Measurements from ENCODE around the gene PRSS2.
A peak's percentile ranks its signal among the peaks of the same experiment; 100 is the strongest.

Gene PRSS2

DNA sequence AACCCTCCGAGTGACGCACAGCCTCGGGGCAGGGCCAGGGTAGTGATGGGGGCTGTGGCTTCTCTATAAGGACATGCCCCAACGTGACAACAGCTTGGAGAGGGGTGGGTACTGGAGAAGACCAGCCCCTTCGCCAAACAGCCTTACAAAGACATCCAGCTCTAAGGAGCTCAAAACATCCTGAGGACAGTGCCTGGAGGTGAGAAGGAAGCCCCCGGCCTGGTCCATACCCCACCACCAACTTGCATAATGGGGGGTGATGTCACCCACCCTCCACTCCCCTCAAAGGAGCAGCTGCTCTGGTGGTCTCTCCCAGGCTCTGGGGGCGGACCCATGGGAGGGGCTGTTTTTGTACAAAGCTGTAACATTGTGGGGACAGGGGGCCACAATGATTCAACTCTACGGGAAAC is 15.1 kb downstream of the PRSS2 start:
- H3K27ac Mint-ChIP-seq: peak overlapping the region; percentile 37
- H3K27me3 Mint-ChIP-seq: no peaks in the 10 kb centered on the region
- ATAC-seq (ENCODE audit: low read depth): no peak
- peaks cover 25% of the 10 kb centered on the region for H3K4me1 Mint-ChIP-seq
- no peaks in the 10 kb centered on the region for H3K9me3 Mint-ChIP-seq
- no peaks in the 10 kb centered on the region for H3K36me3 Mint-ChIP-seq
- no peak overlapping the region for H3K4me3 Mint-ChIP-seq
- DNase-seq (ENCODE audit: low spot score in 2 of 2): no peak

GRCh38 chr7:142787034-142787768 is 16.4 kb downstream of the PRSS2 start:
- no peak for ATAC-seq (ENCODE audit: low read depth)
- Mint-ChIP-seq H3K9me3 (no peaks in the 10 kb centered on the region), H3K27me3 (no peaks in the 10 kb centered on the region), H3K4me1 (peaks cover 29% of the 10 kb centered on the region), H3K27ac (peak overlapping the region; percentile 54), H3K4me3 (no peak overlapping the region), H3K36me3 (no peaks in the 10 kb centered on the region)
- no peak for DNase-seq (ENCODE audit: low spot score in 2 of 2)

- no peak for DNase-seq (ENCODE audit: low spot score in 2 of 2)
- Mint-ChIP-seq H3K27me3 (no peaks in the 10 kb centered on the region), H3K36me3 (no peaks in the 10 kb centered on the region), H3K4me3 (no peak overlapping the region), H3K9me3 (no peaks in the 10 kb centered on the region), H3K27ac (peak overlapping the region; percentile 54), H3K4me1 (peaks cover 35% of the 10 kb centered on the region)
- ATAC-seq (ENCODE audit: low read depth): no peak
These were observed 17.0 kb downstream of the PRSS2 start for GRCh38 chr7:142787783-142788182.

- peak overlapping the region; percentile 25 for H3K4me3 Mint-ChIP-seq
- H3K27me3 Mint-ChIP-seq: no peaks in the 10 kb centered on the region
- no peaks in the 10 kb centered on the region for H3K36me3 Mint-ChIP-seq
- peaks cover 38% of the 10 kb centered on the region for H3K4me1 Mint-ChIP-seq
- no peaks in the 10 kb centered on the region for H3K9me3 Mint-ChIP-seq
- DNase-seq (ENCODE audit: low spot score in 2 of 2) (no peak), ATAC-seq (ENCODE audit: low read depth) (no peak)
- H3K27ac Mint-ChIP-seq: peak overlapping the region; percentile 3
These were observed 17.8 kb downstream of the PRSS2 start for GRCh38 chr7:142788303-142789289.

DNA sequence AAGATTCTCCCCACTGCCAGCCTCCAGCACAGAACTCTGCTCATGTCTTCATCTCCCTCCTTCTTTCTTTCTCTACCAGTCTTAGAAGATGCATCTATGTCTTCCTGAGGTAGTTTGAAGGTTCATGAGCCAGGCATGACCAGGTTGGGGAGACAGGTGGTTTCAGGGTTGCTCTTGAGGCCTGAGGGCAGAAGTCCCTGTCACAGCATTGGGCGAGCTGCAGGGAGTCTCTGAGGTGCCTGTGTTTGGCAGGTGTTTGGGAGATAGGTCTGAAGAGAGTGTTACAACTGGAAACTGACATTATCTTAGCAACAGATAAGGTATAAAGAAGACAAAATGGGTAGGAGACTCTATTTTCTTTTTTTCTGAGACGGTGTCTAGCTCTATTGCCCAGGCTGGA is 18.7 kb downstream of the PRSS2 start:
- no peak for DNase-seq (ENCODE audit: low spot score in 2 of 2)
- no peak for ATAC-seq (ENCODE audit: low read depth)
- H3K27me3 Mint-ChIP-seq: no peaks in the 10 kb centered on the region
- no peaks in the 10 kb centered on the region for H3K36me3 Mint-ChIP-seq
- H3K4me3 Mint-ChIP-seq: peak overlapping the region; percentile 25
- H3K27ac Mint-ChIP-seq: peak overlapping the region; percentile 3
- H3K9me3 Mint-ChIP-seq: no peaks in the 10 kb centered on the region
- peaks cover 41% of the 10 kb centered on the region for H3K4me1 Mint-ChIP-seq

- Mint-ChIP-seq H3K36me3 (no peaks in the 10 kb centered on the region), H3K27me3 (no peaks in the 10 kb centered on the region), H3K4me3 (no peak overlapping the region), H3K9me3 (no peaks in the 10 kb centered on the region), H3K27ac (no peak overlapping the region), H3K4me1 (peaks cover 47% of the 10 kb centered on the region)
- no peak for DNase-seq (ENCODE audit: low spot score in 2 of 2)
- no peak for ATAC-seq (ENCODE audit: low read depth)
These were observed 19.3 kb downstream of the PRSS2 start for GRCh38 chr7:142790056-142790455.

DNA sequence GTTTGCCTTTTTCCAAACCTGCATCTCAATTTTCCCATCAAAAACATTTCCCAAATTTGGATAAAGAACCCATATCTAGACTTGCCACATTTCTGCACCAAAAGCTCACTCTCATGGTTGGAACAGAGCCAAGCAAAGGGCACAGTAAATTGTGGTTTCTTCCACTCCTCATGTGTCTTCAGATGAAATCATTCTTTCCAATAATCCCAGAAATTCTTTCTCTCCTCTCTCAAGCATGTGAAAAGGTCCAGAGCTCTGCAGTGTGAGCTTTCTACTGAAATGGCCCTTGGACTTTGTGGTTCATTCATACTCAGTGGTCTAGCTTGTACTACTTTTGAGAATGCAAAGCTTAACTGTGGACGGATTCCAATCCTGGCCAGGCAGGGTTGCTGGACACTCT is 19.8 kb downstream of the PRSS2 start:
- H3K9me3 Mint-ChIP-seq: no peaks in the 10 kb centered on the region
- ATAC-seq (ENCODE audit: low read depth) (no peak), DNase-seq (ENCODE audit: low spot score in 2 of 2) (no peak)
- no peak overlapping the region for H3K27ac Mint-ChIP-seq
- no peaks in the 10 kb centered on the region for H3K27me3 Mint-ChIP-seq
- H3K36me3 Mint-ChIP-seq: no peaks in the 10 kb centered on the region
- H3K4me1 Mint-ChIP-seq: peaks cover 52% of the 10 kb centered on the region
- H3K4me3 Mint-ChIP-seq: no peak overlapping the region

- H3K27ac Mint-ChIP-seq: peak overlapping the region; percentile 22
- H3K9me3 Mint-ChIP-seq: no peaks in the 10 kb centered on the region
- no peak for ATAC-seq (ENCODE audit: low read depth)
- no peaks in the 10 kb centered on the region for H3K27me3 Mint-ChIP-seq
- peaks cover 57% of the 10 kb centered on the region for H3K4me1 Mint-ChIP-seq
- H3K4me3 Mint-ChIP-seq: no peak overlapping the region
- no peaks in the 10 kb centered on the region for H3K36me3 Mint-ChIP-seq
- DNase-seq (ENCODE audit: low spot score in 2 of 2): no peak
These were observed 20.7 kb downstream of the PRSS2 start for GRCh38 chr7:142791502-142791901.

- no peak overlapping the region for H3K4me3 Mint-ChIP-seq
- no peaks in the 10 kb centered on the region for H3K27me3 Mint-ChIP-seq
- DNase-seq (ENCODE audit: low spot score in 2 of 2) (no peak), ATAC-seq (ENCODE audit: low read depth) (no peak)
- H3K27ac Mint-ChIP-seq: peak overlapping the region; percentile 98
- no peaks in the 10 kb centered on the region for H3K9me3 Mint-ChIP-seq
- peaks cover 57% of the 10 kb centered on the region for H3K4me1 Mint-ChIP-seq
- no peaks in the 10 kb centered on the region for H3K36me3 Mint-ChIP-seq
These were observed 21.4 kb downstream of the PRSS2 start for GRCh38 chr7:142792129-142792528.

- Mint-ChIP-seq H3K27me3 (no peaks in the 10 kb centered on the region), H3K27ac (peak overlapping the region; percentile 98), H3K9me3 (no peaks in the 10 kb centered on the region), H3K4me1 (peaks cover 55% of the 10 kb centered on the region), H3K36me3 (peaks cover 4% of the 10 kb centered on the region), H3K4me3 (no peak overlapping the region)
- ATAC-seq (ENCODE audit: low read depth) (no peak), DNase-seq (ENCODE audit: low spot score in 2 of 2) (no peak)
These were observed 21.8 kb downstream of the PRSS2 start for GRCh38 chr7:142792593-142792992.

- peak overlapping the region; percentile 98 for H3K27ac Mint-ChIP-seq
- H3K4me3 Mint-ChIP-seq: no peak overlapping the region
- H3K9me3 Mint-ChIP-seq: no peaks in the 10 kb centered on the region
- H3K4me1 Mint-ChIP-seq: peaks cover 57% of the 10 kb centered on the region
- peaks cover 5% of the 10 kb centered on the region for H3K36me3 Mint-ChIP-seq
- no peaks in the 10 kb centered on the region for H3K27me3 Mint-ChIP-seq
- ATAC-seq (ENCODE audit: low read depth): no peak
- no peak for DNase-seq (ENCODE audit: low spot score in 2 of 2)
These were observed 22.4 kb downstream of the PRSS2 start for GRCh38 chr7:142793156-142793555.

- peaks cover 65% of the 10 kb centered on the region for H3K4me1 Mint-ChIP-seq
- peaks cover 18% of the 10 kb centered on the region for H3K36me3 Mint-ChIP-seq
- peak overlapping the region; percentile 98 for H3K4me3 Mint-ChIP-seq
- no peaks in the 10 kb centered on the region for H3K9me3 Mint-ChIP-seq
- H3K27me3 Mint-ChIP-seq: no peaks in the 10 kb centered on the region
- ATAC-seq (ENCODE audit: low read depth): peak; percentile 44
- H3K27ac Mint-ChIP-seq: peak overlapping the region; percentile 98
- DNase-seq (ENCODE audit: low spot score in 2 of 2): peak in 1 of 2 donors; percentile 22
These were observed 24.6 kb downstream of the PRSS2 start for GRCh38 chr7:142795339-142795863.

DNA sequence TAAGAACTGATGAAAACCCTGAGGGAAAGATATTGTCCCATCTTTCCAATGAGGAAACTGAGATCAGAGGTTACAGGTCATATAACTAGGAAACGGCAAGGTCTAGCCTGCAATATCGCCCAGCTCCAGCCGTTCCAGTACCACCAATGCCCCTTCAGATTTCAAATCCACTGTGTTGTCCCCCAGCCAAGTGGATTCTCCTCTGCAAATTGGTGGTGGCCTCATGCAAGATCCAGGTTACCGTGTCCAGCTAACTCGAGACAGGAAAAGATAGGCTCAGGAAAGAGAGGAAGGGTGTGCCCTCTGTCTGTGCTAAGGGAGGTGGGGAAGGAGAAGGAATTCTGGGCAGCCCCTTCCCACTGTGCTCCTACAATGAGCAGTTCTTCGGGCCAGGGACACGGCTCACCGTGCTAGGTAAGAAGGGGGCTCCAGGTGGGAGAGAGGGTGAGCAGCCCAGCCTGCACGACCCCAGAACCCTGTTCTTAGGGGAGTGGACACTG is 25.3 kb downstream of the PRSS2 start:
- Mint-ChIP-seq H3K27me3 (no peaks in the 10 kb centered on the region), H3K4me1 (peaks cover 70% of the 10 kb centered on the region), H3K27ac (peak overlapping the region; percentile 98), H3K4me3 (peak overlapping the region; percentile 98), H3K36me3 (peaks cover 24% of the 10 kb centered on the region), H3K9me3 (no peaks in the 10 kb centered on the region)
- ATAC-seq (ENCODE audit: low read depth) (no peak), DNase-seq (ENCODE audit: low spot score in 2 of 2) (no peak)

Measured in memory B cell (primary cell).